Caki2 (cell line): Measurements from ENCODE around the gene APAF1. TPM values are rescaled to one million over a fixed set of nuclear protein-coding genes. Genes with fewer than 3 reads are reported as not detected.
"Not testable (repeated sequence)": the region's sequence is repeated elsewhere in the genome, so short reads cannot be mapped to it uniquely, and the experiment has no call there.

Experiments
- DNase-seq: peaks from one replicate; pipeline ENCODE4 v3.0.0-alpha.2; 2015; ENCODE audit warnings: low read depth
- in situ Hi-C: cut with HindIII; loops from 2 replicates; pipeline ENCODE4 v1.10.0; 2016; ENCODE audit warnings: low sequenced_read_pairs, low pct_unique_long_range_greater_than_20kb, mixed read lengths
- total RNA-seq: library from RNA; depleted of rRNA; stranded (reverse); fragments of >200 nt; shearing (Covaris generic); gene quantifications from 2 replicates; pipeline ENCODE4 v1.2.3, GENCODE V29; 2014; ENCODE audit warnings: low replicate concordance; rRNA removed

The APAF1 gene
- 15.2 and 43.6 TPM in 2 replicates for total RNA-seq

GRCh38 chr12:98644712-98645571 is at the start of gene APAF1, which contains the start of gene IKBIP:
APAF1 (plus strand) TSS chr12:98645290; CDS start chr12:98648360, 3,070 bp downstream.
IKBIP (minus strand) TSS chr12:98644788; CDS start chr12:98644701, 87 bp downstream.
- in situ Hi-C loops, result no loop called here
- DNase-seq, result peak; percentile 97

- in situ Hi-C loops, DNase-seq: not testable (repeated sequence)
Observed at GRCh38 chr12:98597313-98597712, 47.8 kb upstream of the APAF1 start.

GRCh38 chr12:98601924-98602323 is 43.2 kb upstream of the APAF1 start:
- in situ Hi-C loops, result no loop called here
- no peak for DNase-seq

GRCh38 chr12:98606359-98606988 is 38.6 kb upstream of the APAF1 start:
- in situ Hi-C loops, result no loop called here
- no peak for DNase-seq

GRCh38 chr12:98610596-98610995 is 34.5 kb upstream of the APAF1 start:
- DNase-seq, result no peak
- in situ Hi-C loops, result no loop called here

GRCh38 chr12:98612696-98613334 is 32.3 kb upstream of the APAF1 start:
- in situ Hi-C loops, result no loop called here
- no peak for DNase-seq

GRCh38 chr12:98618952-98619351 is 26.1 kb upstream of the APAF1 start:
- no peak for DNase-seq
- in situ Hi-C loops, result no loop called here

GRCh38 chr12:98635657-98636323 is 9.3 kb upstream of the APAF1 start:
- peak; percentile 61 for DNase-seq
- in situ Hi-C loops, result no loop called here

GRCh38 chr12:98637068-98637467 is 8.0 kb upstream of the APAF1 start:
- in situ Hi-C loops, result no loop called here
- DNase-seq, result no peak

- in situ Hi-C loops, result no loop called here
Observed at GRCh38 chr12:98638009-98638408, 7.1 kb upstream of the APAF1 start.

GRCh38 chr12:98639491-98639890 is 5.6 kb upstream of the APAF1 start:
- in situ Hi-C loops, result no loop called here
- DNase-seq, result no peak

More at GRCh38 chr12:98638009-98638408, 7.1 kb upstream of the APAF1 start:
- no peak for DNase-seq

- DNase-seq, in situ Hi-C loops: not testable (repeated sequence)
Observed at GRCh38 chr12:98642801-98643200, 2.3 kb upstream of the APAF1 start.

- DNase-seq, result no peak
- in situ Hi-C loops, result no loop called here
Observed at GRCh38 chr12:98644433-98644711, 718 bp upstream of the APAF1 start.

GRCh38 chr12:98645572-98646067 is 530 bp downstream of the APAF1 start:
- in situ Hi-C loops, result no loop called here
- DNase-seq, result no peak

GRCh38 chr12:98646294-98647090 is 1.4 kb downstream of the APAF1 start:
- in situ Hi-C loops, result no loop called here
- peak; percentile 24 for DNase-seq

GRCh38 chr12:98651328-98651727 is 6.2 kb downstream of the APAF1 start:
- no peak for DNase-seq
- in situ Hi-C loops, result no loop called here

GRCh38 chr12:98653866-98654493 is 8.9 kb downstream of the APAF1 start:
- DNase-seq, result peak; percentile 15
- in situ Hi-C loops, result no loop called here
